Measurements from ENCODE around the gene SYTL4.

DNA sequence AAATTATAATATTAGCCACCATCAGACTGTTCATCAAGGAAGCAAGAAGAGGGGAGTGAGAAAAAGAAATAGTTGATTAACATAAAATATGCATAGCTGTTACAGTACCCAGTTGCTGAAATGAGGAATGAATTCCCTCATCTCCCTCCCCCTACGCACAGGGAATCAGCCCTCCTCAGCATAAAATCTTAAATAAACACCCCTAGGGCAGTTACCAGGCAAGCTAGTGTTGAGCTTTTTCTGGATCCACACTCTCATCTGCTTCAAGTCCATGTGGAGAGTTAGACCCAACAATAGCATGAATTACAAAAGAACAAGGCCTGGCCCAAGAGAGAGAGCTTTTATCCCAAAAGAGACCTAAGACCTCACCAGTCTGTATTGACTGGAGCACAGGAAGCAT, 19.0 kb upstream of the SYTL4 start:
- no peak for TF ChIP-seq CTCF (IDR thresholded peaks at IDR 0.05)
- no peak for TF ChIP-seq POLR2A (IDR thresholded peaks at IDR 0.05)

Data from esophagus squamous epithelium (tissue), 4 donors.